HG02870 (cell line): ENCODE measurements around the gene AFF3.
"Not testable (repeated sequence)": the region's sequence is repeated elsewhere in the genome, so short reads cannot be mapped to it uniquely, and the experiment has no call there.

Source experiments
- ATAC-seq: cut with Tn5 transposase; IDR thresholded peaks from one replicate; pipeline ENCODE4 v1.9.1; 2021; ENCODE audit warnings: mild to moderate bottlenecking, moderate library complexity; ENCODE audit not compliant: unreplicated experiment

The AFF3 gene

GRCh38 chr2:99522157-99522556, 620.2 kb downstream of the AFF3 start:
- no peak for ATAC-seq

- ATAC-seq, result no peak
Measured at GRCh38 chr2:99520813-99521212, 621.6 kb downstream of the AFF3 start.

GRCh38 chr2:99520195-99520594, 622.2 kb downstream of the AFF3 start:
- ATAC-seq, result no peak

DNA sequence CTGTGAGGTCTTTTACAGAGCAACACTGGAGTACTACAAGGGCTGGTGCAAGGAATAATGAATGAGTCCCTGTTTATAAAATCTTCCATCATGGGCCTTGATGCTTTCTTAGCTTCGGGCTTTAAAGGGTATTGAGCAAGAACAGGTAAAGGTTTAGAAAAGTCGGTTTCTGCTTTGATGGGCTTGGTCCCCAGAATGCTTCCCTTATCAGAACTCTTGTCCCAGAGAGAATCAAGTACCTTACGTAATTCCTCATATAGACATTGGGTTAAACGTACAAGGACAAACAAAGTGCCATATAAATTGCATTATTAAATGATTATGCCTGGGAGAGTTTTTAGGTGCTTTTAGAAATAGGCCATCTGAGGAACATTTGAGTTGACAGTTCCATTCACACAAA, 628.0 kb downstream of the AFF3 start:
- ATAC-seq, result no peak

- no peak for ATAC-seq
Measured at GRCh38 chr2:99512181-99512591, 630.2 kb downstream of the AFF3 start.

DNA sequence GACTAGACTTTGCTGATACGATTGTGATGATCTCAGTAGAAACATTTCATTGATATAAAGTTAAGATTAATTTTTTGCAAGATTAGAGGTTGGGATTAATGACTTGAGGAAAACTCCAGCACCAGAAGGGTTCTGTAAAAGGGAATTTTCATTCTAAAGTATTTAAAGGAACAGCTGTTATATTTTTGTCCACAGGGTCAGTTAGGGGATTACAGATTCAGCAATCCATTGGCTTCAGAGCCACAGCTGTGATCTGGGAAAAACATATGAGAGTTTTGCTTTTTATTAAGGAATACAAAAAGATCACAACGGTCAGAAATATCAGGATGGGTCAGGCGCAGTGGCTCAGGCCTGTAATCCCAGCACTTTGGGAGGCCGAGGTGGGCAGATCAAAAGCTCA, 633.0 kb downstream of the AFF3 start:
- ATAC-seq, result no peak

- no peak for ATAC-seq
Measured at GRCh38 chr2:99507937-99508818, 634.2 kb downstream of the AFF3 start.

GRCh38 chr2:99504844-99505584, 637.4 kb downstream of the AFF3 start:
- no peak for ATAC-seq

DNA sequence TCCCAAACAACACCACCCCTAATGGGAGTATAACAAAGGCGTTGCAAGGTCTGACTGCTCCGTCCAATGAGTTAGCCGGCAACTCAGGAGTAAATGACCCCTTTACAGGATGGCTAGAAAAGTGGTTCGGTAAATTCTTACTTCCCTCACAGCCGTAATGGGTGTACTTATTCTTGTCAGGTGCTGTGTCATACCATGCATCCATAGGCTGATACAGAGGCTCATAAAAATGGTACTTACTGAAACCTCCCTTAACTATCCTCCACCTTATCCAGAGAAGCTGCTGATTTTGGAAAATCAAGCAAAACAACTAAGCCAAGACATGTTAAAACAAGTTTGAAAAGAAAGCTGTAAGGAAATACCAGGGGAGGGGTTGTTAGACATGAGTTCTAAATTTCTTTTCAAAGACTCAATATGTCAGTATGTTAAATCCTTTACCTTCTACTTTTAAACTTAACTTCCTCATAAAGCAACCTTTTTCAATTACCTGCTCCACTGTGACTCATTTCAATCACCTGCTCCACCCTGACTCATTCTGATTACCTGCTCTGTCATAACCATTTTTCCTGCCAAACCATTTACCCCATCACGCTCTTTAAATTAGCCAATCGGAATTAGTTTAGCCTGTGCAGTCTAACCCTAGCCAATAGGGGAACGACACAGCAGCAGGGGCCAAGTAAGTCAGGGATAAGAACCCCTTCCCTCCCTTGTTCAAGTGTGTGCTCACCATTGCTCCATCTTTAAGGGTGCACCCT, 638.6 kb downstream of the AFF3 start:
- not testable (repeated sequence) for ATAC-seq

DNA sequence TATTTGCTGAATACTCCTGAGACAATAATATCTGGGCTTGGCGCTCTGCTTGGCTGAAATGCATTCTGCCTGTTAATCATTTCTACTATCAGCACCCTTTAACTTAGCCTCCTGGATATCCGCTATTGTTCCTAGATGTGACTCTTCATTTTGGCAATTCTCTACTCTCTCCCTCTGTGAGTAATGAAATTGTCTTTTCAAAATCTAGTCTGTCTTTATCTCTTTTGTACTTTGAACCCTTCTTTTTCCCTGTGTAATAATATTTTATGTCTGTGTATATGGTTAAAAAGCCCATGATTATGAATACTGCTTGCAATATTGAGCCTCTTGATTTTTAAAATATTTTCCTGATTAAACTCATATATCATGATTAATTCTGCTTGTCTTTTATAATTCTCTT, 646.4 kb downstream of the AFF3 start:
- ATAC-seq, result no peak
